ENCODE data around the gene MTERF4.

MTERF4 gene

DNA sequence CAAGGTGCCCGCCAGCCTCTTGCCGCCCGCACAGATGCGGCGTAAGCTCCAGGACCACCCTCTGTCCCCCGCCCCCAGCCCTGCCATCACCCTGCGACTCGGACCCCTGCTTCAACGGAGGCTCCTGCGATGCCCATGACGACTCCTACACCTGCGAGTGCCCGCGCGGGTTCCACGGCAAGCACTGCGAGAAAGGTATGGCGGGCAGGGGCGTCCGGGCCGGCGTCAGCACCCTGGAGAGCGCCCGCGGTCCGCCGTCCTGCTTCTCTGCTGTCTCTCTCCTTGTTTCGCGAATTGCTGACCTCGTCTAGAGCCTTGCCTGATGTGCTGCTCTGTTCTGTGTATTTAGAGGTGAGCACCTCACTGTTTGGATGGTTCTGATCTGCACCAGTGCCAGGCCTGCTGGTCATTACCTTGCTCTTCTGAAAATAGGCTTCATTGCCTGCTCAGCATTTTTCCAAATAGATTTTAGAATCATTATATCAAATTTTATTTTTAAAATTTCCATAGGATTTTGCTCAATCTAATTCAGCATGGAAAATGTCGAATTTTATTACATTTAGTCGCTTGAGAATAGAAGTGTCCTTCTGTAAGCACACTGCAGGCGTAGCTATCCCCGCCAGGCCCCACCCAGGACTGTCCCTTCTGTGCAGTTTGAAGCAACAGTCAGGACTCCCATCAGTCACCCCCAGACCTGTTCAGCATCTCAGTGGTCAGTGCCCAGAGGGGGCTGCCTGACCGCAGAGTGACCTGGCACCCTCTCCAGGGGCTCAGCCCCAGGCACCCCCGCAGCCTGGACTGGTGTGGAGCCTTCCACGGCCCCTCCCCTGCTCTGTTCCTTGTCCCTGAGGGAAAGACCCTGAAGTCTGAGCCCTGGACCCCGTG, 52.1 kb downstream of the MTERF4 start:
- no peak for DNase-seq (ENCODE audit: low spot score)

DNA sequence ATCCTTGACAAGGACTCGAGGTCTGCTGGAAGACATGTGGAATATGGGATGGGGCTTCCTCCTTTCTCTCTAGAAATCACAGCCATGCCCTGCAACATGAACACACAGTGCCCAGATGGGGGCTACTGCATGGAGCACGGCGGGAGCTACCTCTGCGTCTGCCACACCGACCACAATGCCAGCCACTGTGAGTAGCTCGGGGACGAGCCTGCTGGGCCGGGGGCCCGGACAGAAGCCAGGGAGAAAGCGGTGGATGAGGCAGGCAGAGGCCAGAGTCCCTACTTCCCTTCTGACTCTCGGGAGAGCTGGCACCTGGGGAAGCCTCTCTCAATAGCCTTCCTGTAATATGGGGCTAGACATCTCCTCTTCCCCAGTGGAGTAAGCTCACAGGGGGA, 53.1 kb downstream of the MTERF4 start:
- no peak for DNase-seq (ENCODE audit: low spot score)

DNA sequence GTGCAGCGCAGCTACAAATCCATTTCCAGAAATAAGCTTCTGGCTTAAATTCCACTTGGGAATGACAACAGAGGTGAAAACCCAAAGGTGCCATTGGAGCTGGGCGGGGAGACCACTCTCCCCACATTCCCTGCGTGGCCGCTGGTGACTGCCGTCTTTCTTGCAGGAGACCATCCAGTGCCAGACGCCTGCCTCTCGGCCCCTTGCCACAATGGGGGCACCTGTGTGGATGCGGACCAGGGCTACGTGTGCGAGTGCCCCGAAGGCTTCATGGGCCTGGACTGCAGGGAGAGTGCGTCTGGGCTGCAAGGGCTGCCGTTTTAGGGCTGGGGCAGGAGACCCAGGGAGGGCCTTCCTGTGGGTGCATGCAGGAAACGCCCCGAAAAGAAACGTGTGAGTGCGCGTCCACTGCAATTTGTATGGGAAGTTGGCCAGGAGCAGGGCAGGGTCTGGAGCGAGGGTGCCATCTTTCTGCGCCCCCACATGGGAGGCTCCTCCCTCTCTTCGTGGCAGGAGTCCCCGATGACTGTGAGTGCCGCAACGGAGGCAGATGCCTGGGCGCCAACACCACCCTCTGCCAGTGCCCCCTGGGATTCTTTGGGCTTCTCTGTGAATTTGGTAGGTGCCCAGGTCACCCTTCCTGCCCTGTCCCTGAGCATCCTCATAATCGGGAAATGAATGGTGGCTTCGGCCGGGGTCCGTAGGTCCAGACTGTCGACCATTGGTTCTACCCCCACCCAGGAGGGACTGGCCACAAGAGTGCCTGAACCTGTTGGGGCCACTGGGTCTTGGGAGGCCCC, 53.7 kb downstream of the MTERF4 start:
- DNase-seq (ENCODE audit: low spot score), result no peak

DNA sequence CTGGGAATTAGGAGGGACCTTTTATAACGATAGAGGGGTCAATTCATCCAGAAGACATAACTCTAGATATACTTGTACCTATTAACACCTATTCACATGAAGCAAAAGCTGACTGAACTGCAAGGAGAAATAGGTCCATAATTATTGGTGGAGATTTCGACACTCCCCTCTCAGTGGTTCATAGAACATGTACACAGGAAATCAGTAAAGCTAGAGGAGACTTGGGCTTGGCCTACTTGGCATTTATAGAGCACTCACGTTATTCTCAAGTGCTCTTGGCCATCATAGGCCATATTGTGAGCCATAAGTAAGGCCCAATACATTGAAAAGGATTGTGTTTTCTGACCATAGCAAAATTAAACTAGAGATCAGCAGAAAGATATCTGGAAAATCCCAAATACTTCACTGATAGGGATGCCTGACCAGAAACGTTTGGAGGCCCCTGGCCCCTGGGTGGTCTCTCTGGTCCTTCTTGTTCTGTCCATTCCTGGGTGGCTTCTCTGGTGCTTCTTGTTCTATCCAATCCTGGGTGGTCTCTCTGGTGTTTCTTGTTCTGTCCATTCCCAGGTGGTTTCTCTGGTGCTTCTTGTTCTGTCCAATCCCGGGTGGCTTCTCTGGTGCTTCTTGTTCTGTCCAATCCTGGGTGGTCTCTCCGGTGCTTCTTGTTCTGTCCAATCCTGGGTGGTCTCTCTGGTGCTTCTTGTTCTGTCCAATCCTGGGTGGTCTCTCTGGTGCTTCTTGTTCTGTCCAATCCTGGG, 54.7 kb downstream of the MTERF4 start:
- DNase-seq (ENCODE audit: low spot score), result no peak

Measured in activated CD4-positive, alpha-beta T cell treated with anti-CD3 and anti-CD28 coated beads, Interleukin-2, Interleukin-4, amounts not matched to agents 100 ng/mL and 50 ng/mL, durations not matched to agents 16 hours and 8 hours (primary cell).